Neural cell (in vitro differentiated cells): Measurements from ENCODE around the gene LMO2.

Source experiments
- RAD21 ChIP-seq: fragments of 450-650 bp; conservative IDR thresholded peaks from 2 replicates; pipeline ENCODE4 v1.6.1; 2014; ENCODE audit warnings: antibody characterized with exemption, mild to moderate bottlenecking, moderate library complexity
- TF ChIP-seq, protein P1 (sequence below): fragments of 450-650 bp; IDR thresholded peaks from 2 replicates; pipeline ENCODE4 v1.5.1; 2014; ENCODE audit warnings: antibody characterized with exemption, mild to moderate bottlenecking, moderate library complexity; ENCODE audit not compliant: poor library complexity, severe bottlenecking

DNA sequence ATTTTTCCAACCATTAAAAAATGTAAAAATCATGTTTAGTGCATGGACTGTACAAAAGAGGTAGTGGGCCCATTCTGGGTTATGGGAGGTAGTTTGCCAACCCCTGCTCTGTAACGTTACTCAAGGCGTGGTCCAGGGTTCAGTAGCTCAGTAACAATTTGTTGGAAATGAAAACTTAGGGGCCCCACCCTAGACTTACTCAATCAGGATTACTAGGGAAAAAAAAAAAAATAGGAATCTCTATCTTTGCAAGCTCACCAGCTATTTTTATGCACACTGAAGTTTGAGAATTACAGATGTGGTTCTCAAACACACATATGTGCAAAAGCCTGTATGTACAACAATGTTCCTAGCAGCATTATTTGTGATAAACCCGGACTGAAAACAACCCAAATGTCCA lies 17.3 kb upstream of the LMO2 start:
- TF ChIP-seq, protein P1, sequence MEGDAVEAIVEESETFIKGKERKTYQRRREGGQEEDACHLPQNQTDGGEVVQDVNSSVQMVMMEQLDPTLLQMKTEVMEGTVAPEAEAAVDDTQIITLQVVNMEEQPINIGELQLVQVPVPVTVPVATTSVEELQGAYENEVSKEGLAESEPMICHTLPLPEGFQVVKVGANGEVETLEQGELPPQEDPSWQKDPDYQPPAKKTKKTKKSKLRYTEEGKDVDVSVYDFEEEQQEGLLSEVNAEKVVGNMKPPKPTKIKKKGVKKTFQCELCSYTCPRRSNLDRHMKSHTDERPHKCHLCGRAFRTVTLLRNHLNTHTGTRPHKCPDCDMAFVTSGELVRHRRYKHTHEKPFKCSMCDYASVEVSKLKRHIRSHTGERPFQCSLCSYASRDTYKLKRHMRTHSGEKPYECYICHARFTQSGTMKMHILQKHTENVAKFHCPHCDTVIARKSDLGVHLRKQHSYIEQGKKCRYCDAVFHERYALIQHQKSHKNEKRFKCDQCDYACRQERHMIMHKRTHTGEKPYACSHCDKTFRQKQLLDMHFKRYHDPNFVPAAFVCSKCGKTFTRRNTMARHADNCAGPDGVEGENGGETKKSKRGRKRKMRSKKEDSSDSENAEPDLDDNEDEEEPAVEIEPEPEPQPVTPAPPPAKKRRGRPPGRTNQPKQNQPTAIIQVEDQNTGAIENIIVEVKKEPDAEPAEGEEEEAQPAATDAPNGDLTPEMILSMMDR = no peak
- no peak for TF ChIP-seq RAD21
